ENCODE data around the gene TMEM259. TPM values are rescaled to one million over a fixed set of nuclear protein-coding genes. Genes with fewer than 3 reads are reported as not detected.

Gene TMEM259
- total and polyA plus RNA-seq, 2 donors (not counting 3 experiments of a cell fraction or from before 2014, with no cell fraction given), result 142 to 297 TPM

DNA sequence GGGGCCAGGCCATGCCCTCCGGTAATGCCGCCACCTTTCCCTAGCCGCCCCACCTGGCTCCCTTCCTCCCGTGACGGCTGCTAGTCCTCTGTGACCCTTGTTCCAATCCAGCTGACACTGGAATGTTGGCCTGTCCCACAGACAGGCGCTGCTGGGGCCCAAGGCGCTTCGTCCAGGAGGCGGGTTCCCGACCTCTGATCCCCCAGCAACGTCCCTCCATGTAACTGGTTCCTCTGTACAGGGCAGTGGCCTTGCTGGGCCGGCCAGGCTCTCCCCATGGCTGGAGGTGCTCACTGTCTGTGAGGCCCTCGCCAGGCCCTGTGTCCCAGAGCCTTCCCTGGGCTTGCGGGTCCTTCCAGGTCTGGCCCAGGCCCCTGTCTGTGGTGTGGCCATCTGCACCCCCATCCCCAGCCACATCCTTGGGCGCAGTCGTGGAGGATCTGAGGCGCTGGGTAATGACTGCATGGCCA, 27.5 kb downstream of the TMEM259 start:
- peaks cover 11 to 19% of the 10 kb centered on the region in 2 experiments for H3K27me3 ChIP-seq (ENCODE audit: control insufficient read depth in 2 of 2, insufficient read depth in 2 of 2, low read length in 2 of 2)
- no peaks in the 10 kb centered on the region for H3K9me1 ChIP-seq (replicated peaks; ENCODE audit: control insufficient read depth, extremely low read depth, insufficient read depth, low read length)
- dilution Hi-C loops (cut with MboI; ENCODE audit: extremely low pct_ligation_motif_present, low sequenced_read_pairs) (no loop called here), intact Hi-C loops (cut with micrococcal nuclease) (no loop called here)
- H3K79me2 ChIP-seq (ENCODE audit: control insufficient read depth, insufficient read depth, low read length), result no peaks in the 10 kb centered on the region
- ChIA-PET POLR2A (no interaction called here), CTCF (no interaction called here)
- H3K4me1 ChIP-seq (ENCODE audit: control insufficient read depth, extremely low read depth, insufficient read depth, low read length), result no peaks in the 10 kb centered on the region
- BruUV-seq (replicated peaks), result no TSS peak
- H3K4me2 ChIP-seq (ENCODE audit: insufficient read depth, low read length), result no peak overlapping the region
- H3K36me3 ChIP-seq (ENCODE audit: control insufficient read depth in 2 of 2, extremely low read depth in 1 of 2, insufficient read depth in 2 of 2, low read length in 2 of 2), result peaks cover 0 to 6% of the 10 kb centered on the region in 2 experiments
- TF ChIP-seq MAX (IDR thresholded peaks at IDR 0.05; ENCODE audit: insufficient read depth, insufficient read length) (no peak), JUN (IDR thresholded peaks at IDR 0.05; ENCODE audit: borderline replicate concordance, insufficient read depth, insufficient read length, low read depth) (no peak), POLR2A (IDR thresholded peaks at IDR 0.05; ENCODE audit: low read depth, low read length) (no peak), POLR2AphosphoS5 (IDR thresholded peaks at IDR 0.05; ENCODE audit: insufficient read depth, low read depth, low read length) (no peak), MYC (IDR thresholded peaks at IDR 0.05; ENCODE audit: low read depth, low read length) (no peak), FOS (IDR thresholded peaks at IDR 0.05; ENCODE audit: borderline replicate concordance, insufficient read depth, low read length) (no peak), EZH2 (IDR thresholded peaks at IDR 0.05; ENCODE audit: borderline replicate concordance, low read depth, low read length, severe bottlenecking) (no peak), GATA2 (IDR thresholded peaks at IDR 0.05; ENCODE audit: insufficient read depth, insufficient read length, low read depth, low read length) (no peak), CTCF (IDR thresholded peaks at IDR 0.05; ENCODE audit: extremely low read depth in 1 of 2, insufficient read depth in 1 of 2, low read depth in 1 of 2, low read length in 2 of 2) (no peak)
- no peaks in the 10 kb centered on the region for H4K20me1 ChIP-seq (replicated peaks; ENCODE audit: control insufficient read depth, extremely low read depth, insufficient read depth, low read length)
- FAIRE-seq (no peak), DNase-seq (ENCODE audit: low read depth, low spot score) (no peak)
- H3K4me3 ChIP-seq (replicated peaks in 1 of 3; ENCODE audit: insufficient read depth in 1 of 3, low read depth in 1 of 3, low read length in 3 of 3), result no peak overlapping the region
- H3K27ac ChIP-seq (ENCODE audit: insufficient read depth, low read depth, low read length), result no peak overlapping the region
- no peak overlapping the region for H2AFZ ChIP-seq (ENCODE audit: low read depth, low read length)
- no peaks in the 10 kb centered on the region for H3K9me3 ChIP-seq (replicated peaks; ENCODE audit: control insufficient read depth, insufficient read depth, low read length)
- no peak overlapping the region for H3K9ac ChIP-seq (replicated peaks; ENCODE audit: extremely low read depth, insufficient read depth, low read length)
